AG04449 (cell line): Measurements from ENCODE around the gene SCYGR2.

Source experiments
- CTCF ChIA-PET: fragments of 350-600 bp; formaldehyde crosslinking; extraction: SDS; loops from one replicate; lab custom pipeline; 2021; ENCODE audit warnings: antibody characterized with exemption; lab: Yijun Ruan, JAX
- POLR2A ChIA-PET: fragments of 400-600, 350-600 bp; formaldehyde crosslinking; extraction: SDS; loops from one replicate; lab custom pipeline; 2020; ENCODE audit warnings: antibody characterized with exemption, inconsistent platforms; lab: Yijun Ruan, JAX
- DNase-seq: peaks from one replicate; pipeline ENCODE4 v3.0.0-alpha.2; 2010; ENCODE audit warnings: low read depth, low spot score
- H3K4me3 ChIP-seq: 2 replicates; pipeline ENCODE4 v1.5.1; 2011; ENCODE audit warnings: low read depth, mild to moderate bottlenecking, control low read depth, low read length
- CTCF ChIP-seq: IDR thresholded peaks from one replicate; pipeline ENCODE4 v1.5.1; 2011; ENCODE audit warnings: mild to moderate bottlenecking, moderate library complexity, low read length, control low read depth, inconsistent platforms; ENCODE audit not compliant: insufficient read depth; ENCODE audit errors: missing control alignments

The SCYGR2 gene

GRCh38 chr2:227606476-227606875 is 7.8 kb downstream of the SCYGR2 start:
- ChIA-PET CTCF (no interaction called here), POLR2A (no interaction called here)
- no peak for DNase-seq
- H3K4me3 ChIP-seq: no peak overlapping the region
- TF ChIP-seq CTCF: no peak

- ChIA-PET POLR2A (no interaction called here), CTCF (interaction anchor here (1.4 kb wide), 1 partner anchor 158 kb away, joined by 4 read pairs; no protein-coding TSS in a partner anchor)
- H3K4me3 ChIP-seq: no peak overlapping the region
- TF ChIP-seq CTCF: no peak
- DNase-seq: no peak
Observed at GRCh38 chr2:227607941-227608340, 9.2 kb downstream of the SCYGR2 start.

GRCh38 chr2:227608561-227609338 is 10.1 kb downstream of the SCYGR2 start:
- no peak for TF ChIP-seq CTCF
- DNase-seq: no peak
- POLR2A ChIA-PET: no interaction called here
- CTCF ChIA-PET: interaction anchor here (1.4 kb wide), 1 partner anchor 157 kb away, joined by 4 read pairs; no protein-coding TSS in a partner anchor
- H3K4me3 ChIP-seq: no peak overlapping the region

- CTCF ChIA-PET: no interaction called here
- no peak overlapping the region for H3K4me3 ChIP-seq
- no peak for DNase-seq
- no peak for TF ChIP-seq CTCF
- POLR2A ChIA-PET: no interaction called here
Observed at GRCh38 chr2:227610123-227610522, 11.4 kb downstream of the SCYGR2 start.

- no peak for DNase-seq
- ChIA-PET CTCF (no interaction called here), POLR2A (no interaction called here)
- TF ChIP-seq CTCF: no peak
- H3K4me3 ChIP-seq: no peak overlapping the region
Observed at GRCh38 chr2:227612546-227613271, 14.0 kb downstream of the SCYGR2 start.

GRCh38 chr2:227613272-227613660 is 14.6 kb downstream of the SCYGR2 start:
- no peak for TF ChIP-seq CTCF

More at GRCh38 chr2:227613272-227613660, 14.6 kb downstream of the SCYGR2 start:
- ChIA-PET CTCF (no interaction called here), POLR2A (no interaction called here)
- DNase-seq: no peak
- H3K4me3 ChIP-seq: no peak overlapping the region
